Dermis blood vessel endothelial cell (primary cell): ENCODE measurements around the gene HSPB3. TPM values are rescaled to one million over a fixed set of nuclear protein-coding genes. Genes with fewer than 3 reads are reported as not detected.
"Not testable (repeated sequence)": the region's sequence is repeated elsewhere in the genome, so short reads cannot be mapped to it uniquely, and the experiment has no call there.

Source experiments
- DNase-seq: peaks from one replicate; pipeline ENCODE4 v3.0.0; 2010
- total RNA-seq: library from RNA; depleted of rRNA; stranded (reverse); fragments of >200 nt; gene quantifications from 2 replicates; pipeline ENCODE4 v1.2.3, GENCODE V29; 2014

The HSPB3 gene
- not detected in 2 replicates for total RNA-seq

- no peak for DNase-seq
Observed at GRCh38 chr5:54455413-54456157, at the start of gene HSPB3. TSS of gene HSPB3 (plus strand) at chr5:54455699. CDS start at chr5:54455790, 91 bp downstream.

- DNase-seq: no peak
Observed at GRCh38 chr5:54411176-54411575, 44.3 kb upstream of the HSPB3 start.

GRCh38 chr5:54412913-54413312, 42.6 kb upstream of the HSPB3 start:
- DNase-seq: no peak

- DNase-seq: no peak
Observed at GRCh38 chr5:54415147-54415546, 40.4 kb upstream of the HSPB3 start.

GRCh38 chr5:54415896-54416601, 39.5 kb upstream of the HSPB3 start:
- no peak for DNase-seq

GRCh38 chr5:54419573-54420423, 35.7 kb upstream of the HSPB3 start:
- DNase-seq: peak; percentile 66

GRCh38 chr5:54420511-54420910, 35.0 kb upstream of the HSPB3 start:
- DNase-seq: not testable (repeated sequence)

- DNase-seq: no peak
Observed at GRCh38 chr5:54421976-54422375, 33.5 kb upstream of the HSPB3 start.

GRCh38 chr5:54425258-54425657, 30.2 kb upstream of the HSPB3 start:
- no peak for DNase-seq

GRCh38 chr5:54426209-54426608, 29.3 kb upstream of the HSPB3 start:
- no peak for DNase-seq

- DNase-seq: not testable (repeated sequence)
Observed at GRCh38 chr5:54434650-54435049, 20.8 kb upstream of the HSPB3 start.

GRCh38 chr5:54438620-54439389, 16.7 kb upstream of the HSPB3 start:
- DNase-seq: no peak

GRCh38 chr5:54440456-54440893, 15.0 kb upstream of the HSPB3 start:
- DNase-seq: no peak

GRCh38 chr5:54442271-54442670, 13.2 kb upstream of the HSPB3 start:
- DNase-seq: no peak

- DNase-seq: peak; percentile 61
Observed at GRCh38 chr5:54443270-54443669, 12.2 kb upstream of the HSPB3 start.

GRCh38 chr5:54445691-54446378, 9.7 kb upstream of the HSPB3 start:
- DNase-seq: no peak

- no peak for DNase-seq
Observed at GRCh38 chr5:54446379-54446732, 9.1 kb upstream of the HSPB3 start.

- DNase-seq: no peak
Observed at GRCh38 chr5:54449923-54450322, 5.6 kb upstream of the HSPB3 start.

GRCh38 chr5:54450542-54450941, 5.0 kb upstream of the HSPB3 start:
- no peak for DNase-seq

GRCh38 chr5:54453046-54453445, 2.5 kb upstream of the HSPB3 start:
- DNase-seq: no peak

- DNase-seq: no peak
Observed at GRCh38 chr5:54454602-54455001, 897 bp upstream of the HSPB3 start.
